OCI-LY3 (cell line): ENCODE results near the gene CTSE.

Source experiments
- H2AFZ ChIP-seq: fragments of 200-600, 300-600 bp; shearing (Covaris generic); 2 replicates; pipeline ENCODE4 v1.6.0; 2014; ENCODE audit warnings: antibody characterized with exemption, low read depth, low read length
- H3K27ac ChIP-seq: fragments of 200-600, 300-600 bp; sonication (generic); 2 replicates; pipeline ENCODE4 v1.5.1; 2014; ENCODE audit warnings: mild to moderate bottlenecking, low read length, moderate library complexity, mixed read lengths
- H3K27me3 ChIP-seq: fragments of 200-600, 300-600 bp; sonication (generic); 2 replicates; pipeline ENCODE4 v1.6.1; 2014; ENCODE audit warnings: low read depth, low read length, mixed read lengths
- H3K36me3 ChIP-seq: fragments of 200-600, 300-600 bp; sonication (generic); replicated peaks from 2 replicates; pipeline ENCODE3; 2014; ENCODE audit warnings: low read depth, low read length, mixed read lengths
- H3K4me1 ChIP-seq: fragments of 300-600, 200-600 bp; sonication (generic); 2 replicates; pipeline ENCODE4 v1.6.1; 2014; ENCODE audit warnings: low read length, mixed read lengths
- H3K4me2 ChIP-seq: fragments of 200-600, 300-600 bp; sonication (generic); 2 replicates; pipeline ENCODE4 v1.6.1; 2014; ENCODE audit warnings: low read length, mixed read lengths
- H3K4me3 ChIP-seq: fragments of 300-600, 200-600 bp; sonication (generic); 2 replicates; pipeline ENCODE4 v1.5.1; 2014; ENCODE audit warnings: antibody characterized with exemption, mild to moderate bottlenecking, low read length, moderate library complexity
- H3K79me2 ChIP-seq: fragments of 300-600, 200-600 bp; shearing (Covaris generic); 2 replicates; pipeline ENCODE4 v1.6.1; 2014; ENCODE audit warnings: mild to moderate bottlenecking, low read length, mixed read lengths
- H3K9ac ChIP-seq: fragments of 300-600, 200-600 bp; shearing (Covaris generic); 2 replicates; pipeline ENCODE4 v1.6.0; 2014; ENCODE audit warnings: mild to moderate bottlenecking, low read length, moderate library complexity
- H3K9me3 ChIP-seq: fragments of 200-600, 300-600 bp; shearing (Covaris generic); 2 replicates; pipeline ENCODE4 v1.6.1; 2014; ENCODE audit warnings: low read length, mixed read lengths; ENCODE audit not compliant: insufficient read depth
- H4K20me1 ChIP-seq: fragments of 200-600, 300-600 bp; sonication (generic); 2 replicates; pipeline ENCODE4 v1.6.1; 2016; ENCODE audit warnings: low read length, mixed read lengths; ENCODE audit not compliant: insufficient read depth
- CTCF ChIP-seq: fragments of 200-600, 300-600 bp; sonication (generic); IDR thresholded peaks from 2 replicates; pipeline ENCODE4 v1.5.1; 2014; ENCODE audit warnings: antibody characterized with exemption, low read length, low read depth
- EZH2phosphoT487 ChIP-seq: fragments of 200-600 bp; shearing (Covaris generic); IDR thresholded peaks from 2 replicates; pipeline ENCODE4 v1.6.1; 2018; ENCODE audit warnings: antibody characterized with exemption, mixed run types, low read depth

CTSE gene

GRCh38 chr1:206011057-206011456, 12.6 kb downstream of the CTSE start:
- Histone ChIP-seq H3K27me3 (no peaks in the 10 kb centered on the region), H3K36me3 (no peaks in the 10 kb centered on the region), H3K4me1 (peaks cover 62% of the 10 kb centered on the region), H3K27ac (peak overlapping the region; percentile 81; the same call in 1 of the 2 replicates), H4K20me1 (no peaks in the 10 kb centered on the region), H3K9me3 (no peaks in the 10 kb centered on the region), H3K4me2 (0 out of 2 replicates have a peak overlapping the region, but pooled peaks have one; percentile 71), H3K4me3 (no peak overlapping the region), H3K9ac (peak overlapping the region; percentile 46; the same call in 1 of the 2 replicates), H2AFZ (no peak overlapping the region), H3K79me2 (peaks cover 5% of the 10 kb centered on the region; the same call in 1 of the 2 replicates)
- TF ChIP-seq EZH2phosphoT487 = no peak
- TF ChIP-seq CTCF = no peak

- no peak overlapping the region for H3K27ac ChIP-seq
- no peak for TF ChIP-seq CTCF
- TF ChIP-seq EZH2phosphoT487 = no peak
- no peaks in the 10 kb centered on the region for H4K20me1 ChIP-seq
- no peak overlapping the region for H3K9ac ChIP-seq
- H3K36me3 ChIP-seq = no peaks in the 10 kb centered on the region
- no peak overlapping the region for H2AFZ ChIP-seq
- H3K4me3 ChIP-seq = no peak overlapping the region
- no peak overlapping the region for H3K4me2 ChIP-seq
- no peaks in the 10 kb centered on the region for H3K27me3 ChIP-seq
- H3K9me3 ChIP-seq = no peaks in the 10 kb centered on the region
- H3K79me2 ChIP-seq = peaks cover 5% of the 10 kb centered on the region; the same call in 1 of the 2 replicates
- peaks cover 53% of the 10 kb centered on the region for H3K4me1 ChIP-seq
These were observed 13.6 kb downstream of the CTSE start for GRCh38 chr1:206010060-206010459.

GRCh38 chr1:206006946-206007345, 16.7 kb downstream of the CTSE start:
- no peak overlapping the region for H3K9ac ChIP-seq
- peaks cover 8% of the 10 kb centered on the region; the same call in 1 of the 2 replicates for H3K79me2 ChIP-seq
- H3K4me2 ChIP-seq = no peak overlapping the region

GRCh38 chr1:206005778-206006180, 17.9 kb downstream of the CTSE start:
- no peak overlapping the region for H3K4me2 ChIP-seq
- H2AFZ ChIP-seq = no peak overlapping the region
- H3K79me2 ChIP-seq = peaks cover 8% of the 10 kb centered on the region; the same call in 1 of the 2 replicates
- H3K9me3 ChIP-seq = no peaks in the 10 kb centered on the region
- H3K36me3 ChIP-seq = no peaks in the 10 kb centered on the region
- H3K27ac ChIP-seq = no peak overlapping the region
- H3K4me1 ChIP-seq = peaks cover 46% of the 10 kb centered on the region
- no peaks in the 10 kb centered on the region for H3K27me3 ChIP-seq
- no peak overlapping the region for H3K4me3 ChIP-seq
- no peak for TF ChIP-seq CTCF
- no peak overlapping the region for H3K9ac ChIP-seq
- no peaks in the 10 kb centered on the region for H4K20me1 ChIP-seq

More at GRCh38 chr1:206006946-206007345, 16.7 kb downstream of the CTSE start:
- Histone ChIP-seq H2AFZ (no peak overlapping the region), H3K27ac (no peak overlapping the region), H4K20me1 (no peaks in the 10 kb centered on the region), H3K4me1 (peaks cover 46% of the 10 kb centered on the region), H3K27me3 (no peaks in the 10 kb centered on the region), H3K36me3 (no peaks in the 10 kb centered on the region), H3K4me3 (no peak overlapping the region), H3K9me3 (no peaks in the 10 kb centered on the region)
- TF ChIP-seq EZH2phosphoT487 (no peak), CTCF (no peak)
